IMR-90 (cell line): ENCODE measurements around the gene RAD51B. TPM values are rescaled to one million over a fixed set of nuclear protein-coding genes. Genes with fewer than 3 reads are reported as not detected.

ENCODE experiments used
- CTCF ChIP-seq: conservative IDR thresholded peaks from 2 replicates; pipeline ENCODE4 v1.5.1; 2012; ENCODE audit warnings: mild to moderate bottlenecking, low read depth, low read length, improper control_type of control experiment
- RAD21 ChIP-seq: IDR thresholded peaks from 2 replicates; pipeline ENCODE4 v1.6.1; 2012; ENCODE audit warnings: low read length, improper control_type of control experiment
- polyA plus RNA-seq, 3 experiments: library from polyadenylated mRNA; depleted of rRNA; stranded (reverse); fragments of >200 nt; gene quantifications; 2 replicates each; pipeline ENCODE4 v1.2.3, GENCODE V29; 2012; ENCODE audit warnings: low replicate concordance in 1 of 3
- total RNA-seq: library from RNA; depleted of rRNA; stranded (reverse); fragments of >200 nt; gene quantifications from 2 replicates; pipeline ENCODE4 v1.2.3, GENCODE V29; 2012

Gene RAD51B
- total and polyA plus RNA-seq, 2 of the 4 experiments (the other 2 are of a cell fraction): 5.1 to 18.8 TPM

DNA sequence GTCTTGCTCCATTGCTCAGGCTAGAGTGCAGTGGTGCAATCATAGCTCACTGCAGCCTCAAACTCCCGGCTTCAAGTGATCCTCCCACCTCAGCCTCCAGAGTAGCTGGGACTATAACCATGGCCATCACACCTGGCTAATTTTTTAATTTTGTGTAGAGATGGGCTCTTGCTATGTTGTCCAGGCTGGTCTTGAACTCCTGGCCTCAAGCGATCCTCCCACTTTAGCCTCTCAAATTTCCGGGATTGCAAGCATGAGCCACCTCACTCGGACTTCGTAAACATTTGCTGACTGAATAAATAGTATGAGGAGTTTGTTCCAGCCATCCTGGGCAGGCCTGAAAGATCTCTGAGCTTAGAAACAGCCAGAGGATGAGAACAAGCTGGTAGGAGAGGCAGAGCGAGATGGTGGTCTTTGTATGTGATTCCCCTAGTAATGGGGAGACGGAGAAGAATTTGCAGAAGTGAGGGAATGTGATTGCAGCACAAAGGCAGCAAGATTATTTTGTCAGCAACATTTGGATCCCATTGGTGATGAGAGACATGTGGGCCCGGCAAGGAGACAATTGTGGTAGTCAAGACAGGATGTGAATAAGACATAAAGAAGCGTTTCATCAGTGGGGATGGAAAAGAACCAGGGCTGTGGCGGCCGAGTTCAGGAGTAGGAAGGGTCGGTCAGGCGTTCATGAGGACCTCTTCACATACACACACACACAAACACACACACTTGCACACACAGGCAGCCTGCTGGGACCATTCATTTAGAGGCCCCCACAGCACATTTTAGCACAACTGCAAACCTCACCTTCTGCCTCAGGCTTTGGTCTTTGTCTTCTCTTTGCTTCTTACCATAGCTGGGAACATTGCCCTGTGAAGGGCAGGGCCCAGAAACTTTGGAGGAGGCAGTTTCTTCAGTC, 817.8 kb downstream of the RAD51B start (continued):
- TF ChIP-seq CTCF (no peak), RAD21 (no peak)
